Prostate gland (tissue), 2 donors: ENCODE measurements around the gene CPLX4. TPM values are rescaled to one million over a fixed set of nuclear protein-coding genes. Genes with fewer than 3 reads are reported as not detected.

ENCODE experiments used
- DNase-seq: peaks from one replicate; pipeline ENCODE4 v3.0.0-alpha.2; 2019; ENCODE audit warnings: low spot score
- H3K27ac ChIP-seq, 2 donors: fragments of 200-600 bp; sonication (generic); 2 replicates each; pipeline ENCODE4 v1.5.1; 2017 to 2019
- H3K27me3 ChIP-seq: fragments of 200-600 bp; sonication (generic); replicated peaks from 2 replicates; pipeline ENCODE4 v1.5.1; 2019; ENCODE audit not compliant: insufficient read depth
- H3K36me3 ChIP-seq, 2 donors: fragments of 200-600 bp; sonication (generic); 1 replicate in 1 of 2; 2 replicates in 1 of 2; pipeline versions ENCODE4 v1.5.1 to v1.8.1; 2017 to 2019
- H3K4me1 ChIP-seq: fragments of 200-600 bp; sonication (generic); replicated peaks from 2 replicates; pipeline ENCODE4 v1.5.1; 2019
- H3K4me3 ChIP-seq, 2 donors: fragments of 200-600 bp; sonication (generic); 2 replicates each; pipeline ENCODE4 v1.5.1; 2017 to 2019
- H3K9me3 ChIP-seq: fragments of 200-600 bp; sonication (generic); 2 replicates; pipeline ENCODE4 v1.5.1; 2017
- POLR2A ChIP-seq: fragments of 450-650 bp; IDR thresholded peaks from one replicate; pipeline ENCODE4 v1.6.1; 2016; ENCODE audit warnings: antibody characterized with exemption, mild to moderate bottlenecking
- POLR2AphosphoS5 ChIP-seq: sonication (generic); formaldehyde crosslinking; IDR thresholded peaks from one replicate; pipeline ENCODE4 v1.6.1; 2017; ENCODE audit warnings: antibody characterized with exemption
- WGBS: methylation state at CpG from one replicate; pipeline ENCODE4 v1.1.5; 2018; 5-methylcytosine and 5-hydroxymethylcytosine counted together
- intact Hi-C: fragments of 100-400 bp; cut with DNase I; formaldehyde crosslinking; loops from one replicate; pipeline ENCODE4 v1.14.2; 2022
- total RNA-seq, 2 donors: library from RNA; depleted of rRNA; stranded (reverse); fragments of >200 nt; gene quantifications; one replicate each; pipeline ENCODE4 v1.1.0, GENCODE V29; 2016
- TF ChIP-seq, protein P1 (sequence below), 4 experiments: fragments of 200-600 bp in 2 of 4; fragments of 450-650 bp in 2 of 4; sonication (generic) in 2 of 4; IDR thresholded peaks; 1 replicate in 3 of 4; 2 replicates in 1 of 4; pipeline ENCODE4 v1.5.1; 2016 to 2019; ENCODE audit warnings: antibody characterized with exemption in 4 of 4, mild to moderate bottlenecking in 2 of 4, moderate library complexity in 2 of 4

The CPLX4 gene
- total RNA-seq, 2 donors from 2014 or later = not detected

- H3K27me3 ChIP-seq = no peaks in the 10 kb centered on the region
- DNase-seq = no peak
- H3K36me3 ChIP-seq = no peaks in the 10 kb centered on the region
- H3K4me1 ChIP-seq = no peaks in the 10 kb centered on the region
- TF ChIP-seq, protein P1, sequence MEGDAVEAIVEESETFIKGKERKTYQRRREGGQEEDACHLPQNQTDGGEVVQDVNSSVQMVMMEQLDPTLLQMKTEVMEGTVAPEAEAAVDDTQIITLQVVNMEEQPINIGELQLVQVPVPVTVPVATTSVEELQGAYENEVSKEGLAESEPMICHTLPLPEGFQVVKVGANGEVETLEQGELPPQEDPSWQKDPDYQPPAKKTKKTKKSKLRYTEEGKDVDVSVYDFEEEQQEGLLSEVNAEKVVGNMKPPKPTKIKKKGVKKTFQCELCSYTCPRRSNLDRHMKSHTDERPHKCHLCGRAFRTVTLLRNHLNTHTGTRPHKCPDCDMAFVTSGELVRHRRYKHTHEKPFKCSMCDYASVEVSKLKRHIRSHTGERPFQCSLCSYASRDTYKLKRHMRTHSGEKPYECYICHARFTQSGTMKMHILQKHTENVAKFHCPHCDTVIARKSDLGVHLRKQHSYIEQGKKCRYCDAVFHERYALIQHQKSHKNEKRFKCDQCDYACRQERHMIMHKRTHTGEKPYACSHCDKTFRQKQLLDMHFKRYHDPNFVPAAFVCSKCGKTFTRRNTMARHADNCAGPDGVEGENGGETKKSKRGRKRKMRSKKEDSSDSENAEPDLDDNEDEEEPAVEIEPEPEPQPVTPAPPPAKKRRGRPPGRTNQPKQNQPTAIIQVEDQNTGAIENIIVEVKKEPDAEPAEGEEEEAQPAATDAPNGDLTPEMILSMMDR (IDR thresholded peaks at IDR 0.05) = no peak
- TF ChIP-seq POLR2AphosphoS5 (no peak), POLR2A (no peak)
- 76% methylated on average over 3 of the region's 3 CpGs for whole genome bisulfite sequencing
- intact Hi-C loops = no loop called here
- H3K4me3 ChIP-seq = no peak overlapping the region
- H3K9me3 ChIP-seq = no peaks in the 10 kb centered on the region
- H3K27ac ChIP-seq = no peak overlapping the region
These were observed 14.5 kb upstream of the CPLX4 start for GRCh38 chr18:59332986-59333385.

GRCh38 chr18:59328683-59329082 lies 10.2 kb upstream of the CPLX4 start:
- H3K4me1 ChIP-seq = no peaks in the 10 kb centered on the region
- H3K9me3 ChIP-seq = no peaks in the 10 kb centered on the region
- intact Hi-C loops = no loop called here
- no peak for DNase-seq
- no peak overlapping the region for H3K4me3 ChIP-seq
- TF ChIP-seq, protein P1 (IDR thresholded peaks at IDR 0.05) = no peak
- TF ChIP-seq POLR2A (no peak), POLR2AphosphoS5 (no peak)
- H3K27me3 ChIP-seq = no peaks in the 10 kb centered on the region
- WGBS = 98% methylated on average over 2 of the region's 2 CpGs
- no peaks in the 10 kb centered on the region for H3K36me3 ChIP-seq
- no peak overlapping the region for H3K27ac ChIP-seq

- no peaks in the 10 kb centered on the region for H3K9me3 ChIP-seq
- no peaks in the 10 kb centered on the region for H3K27me3 ChIP-seq
- no peaks in the 10 kb centered on the region for H3K4me1 ChIP-seq
- no peak for DNase-seq
- no peaks in the 10 kb centered on the region for H3K36me3 ChIP-seq
- no peak overlapping the region for H3K4me3 ChIP-seq
- WGBS = 87% methylated on average over 1 of the region's 1 CpG
- no peak overlapping the region for H3K27ac ChIP-seq
- intact Hi-C loops = no loop called here
- TF ChIP-seq POLR2A (no peak), POLR2AphosphoS5 (no peak)
- TF ChIP-seq, protein P1 (IDR thresholded peaks at IDR 0.05) = no peak
These were observed 7.5 kb upstream of the CPLX4 start for GRCh38 chr18:59325965-59326364.

GRCh38 chr18:59324623-59324971 lies 6.1 kb upstream of the CPLX4 start:
- Histone ChIP-seq H3K4me1 (no peaks in the 10 kb centered on the region), H3K9me3 (no peaks in the 10 kb centered on the region), H3K27me3 (no peaks in the 10 kb centered on the region), H3K27ac (no peak overlapping the region), H3K36me3 (no peaks in the 10 kb centered on the region), H3K4me3 (no peak overlapping the region)
- DNase-seq = no peak
- intact Hi-C loops = no loop called here
- 93% methylated on average over 4 of the region's 4 CpGs for WGBS
- TF ChIP-seq, protein P1 (IDR thresholded peaks at IDR 0.05) = no peak
- TF ChIP-seq POLR2AphosphoS5 = no peak
- TF ChIP-seq POLR2A = no peak

GRCh38 chr18:59323931-59324622 lies 5.6 kb upstream of the CPLX4 start:
- intact Hi-C loops = no loop called here
- Histone ChIP-seq H3K27me3 (no peaks in the 10 kb centered on the region), H3K36me3 (no peaks in the 10 kb centered on the region), H3K4me3 (no peak overlapping the region), H3K27ac (no peak overlapping the region), H3K4me1 (no peaks in the 10 kb centered on the region), H3K9me3 (no peaks in the 10 kb centered on the region)
- 95% methylated on average over 7 of the region's 7 CpGs for WGBS
- TF ChIP-seq, protein P1 (IDR thresholded peaks at IDR 0.05) = no peak
- TF ChIP-seq POLR2A = no peak
- no peak for DNase-seq
